Epithelial cell of proximal tubule (primary cell): ENCODE data around the gene DNAJC15. TPM values are rescaled to one million over a fixed set of nuclear protein-coding genes. Genes with fewer than 3 reads are reported as not detected.

Source experiments
- DNase-seq: peaks from one replicate; pipeline ENCODE4 v3.0.0-alpha.2; 2011; ENCODE audit warnings: low read depth
- H3K4me3 ChIP-seq: 2 replicates; pipeline ENCODE4 v1.5.1; 2011; ENCODE audit warnings: low read depth, mild to moderate bottlenecking, low read length
- total RNA-seq: library from RNA; depleted of rRNA; stranded (reverse); fragments of >200 nt; gene quantifications from 2 replicates; pipeline ENCODE4 v1.2.3, GENCODE V29; 2015
- TF ChIP-seq, protein P1 (sequence below): conservative IDR thresholded peaks from 2 replicates; pipeline ENCODE4 v1.5.1; 2012; ENCODE audit warnings: low read depth, mild to moderate bottlenecking, low read length

Gene DNAJC15
- total RNA-seq, 1 donor from 2014 or later: 37.5 TPM

DNA sequence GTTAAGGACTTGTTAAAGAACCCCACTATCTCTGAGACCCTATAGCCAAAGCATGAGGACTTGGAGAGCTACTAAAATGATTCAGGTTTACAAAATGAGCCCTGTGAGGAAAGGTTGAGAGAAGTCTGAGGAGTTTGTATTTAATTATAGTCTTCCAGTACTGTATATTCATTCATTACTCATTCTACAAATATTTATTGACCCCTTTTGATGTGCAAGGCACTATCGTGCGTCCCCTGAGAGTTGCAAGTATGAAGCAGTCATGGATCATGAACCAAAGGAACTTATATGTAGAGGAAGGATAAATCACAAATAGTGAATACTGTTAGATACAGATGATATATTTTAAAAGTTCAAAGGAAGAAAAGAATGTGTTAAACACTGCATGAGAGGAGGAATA is 84.4 kb downstream of the DNAJC15 start:
- DNase-seq: no peak
- H3K4me3 ChIP-seq: no peak overlapping the region
- TF ChIP-seq, protein P1, sequence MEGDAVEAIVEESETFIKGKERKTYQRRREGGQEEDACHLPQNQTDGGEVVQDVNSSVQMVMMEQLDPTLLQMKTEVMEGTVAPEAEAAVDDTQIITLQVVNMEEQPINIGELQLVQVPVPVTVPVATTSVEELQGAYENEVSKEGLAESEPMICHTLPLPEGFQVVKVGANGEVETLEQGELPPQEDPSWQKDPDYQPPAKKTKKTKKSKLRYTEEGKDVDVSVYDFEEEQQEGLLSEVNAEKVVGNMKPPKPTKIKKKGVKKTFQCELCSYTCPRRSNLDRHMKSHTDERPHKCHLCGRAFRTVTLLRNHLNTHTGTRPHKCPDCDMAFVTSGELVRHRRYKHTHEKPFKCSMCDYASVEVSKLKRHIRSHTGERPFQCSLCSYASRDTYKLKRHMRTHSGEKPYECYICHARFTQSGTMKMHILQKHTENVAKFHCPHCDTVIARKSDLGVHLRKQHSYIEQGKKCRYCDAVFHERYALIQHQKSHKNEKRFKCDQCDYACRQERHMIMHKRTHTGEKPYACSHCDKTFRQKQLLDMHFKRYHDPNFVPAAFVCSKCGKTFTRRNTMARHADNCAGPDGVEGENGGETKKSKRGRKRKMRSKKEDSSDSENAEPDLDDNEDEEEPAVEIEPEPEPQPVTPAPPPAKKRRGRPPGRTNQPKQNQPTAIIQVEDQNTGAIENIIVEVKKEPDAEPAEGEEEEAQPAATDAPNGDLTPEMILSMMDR: no peak

DNA sequence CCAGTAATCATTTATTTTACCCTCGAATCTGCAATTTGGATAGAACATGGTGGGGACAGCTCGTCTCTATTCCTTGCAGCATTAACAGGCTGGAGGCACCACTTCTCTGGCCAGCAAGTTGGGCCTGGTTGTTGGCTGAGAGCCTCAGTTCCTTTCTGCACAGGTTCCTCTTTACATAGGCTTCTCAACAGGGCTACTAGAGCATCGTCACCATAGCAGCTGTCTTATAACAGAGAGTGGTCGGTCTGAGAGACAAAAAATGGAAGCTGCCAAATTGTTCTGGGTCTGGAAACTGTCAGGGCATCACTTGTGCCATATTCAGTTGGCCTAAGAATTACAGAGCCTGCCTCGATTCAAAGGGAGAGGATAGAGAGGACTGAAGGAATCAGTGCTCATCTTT is 86.7 kb downstream of the DNAJC15 start:
- DNase-seq: no peak
- TF ChIP-seq, protein P1: no peak

DNA sequence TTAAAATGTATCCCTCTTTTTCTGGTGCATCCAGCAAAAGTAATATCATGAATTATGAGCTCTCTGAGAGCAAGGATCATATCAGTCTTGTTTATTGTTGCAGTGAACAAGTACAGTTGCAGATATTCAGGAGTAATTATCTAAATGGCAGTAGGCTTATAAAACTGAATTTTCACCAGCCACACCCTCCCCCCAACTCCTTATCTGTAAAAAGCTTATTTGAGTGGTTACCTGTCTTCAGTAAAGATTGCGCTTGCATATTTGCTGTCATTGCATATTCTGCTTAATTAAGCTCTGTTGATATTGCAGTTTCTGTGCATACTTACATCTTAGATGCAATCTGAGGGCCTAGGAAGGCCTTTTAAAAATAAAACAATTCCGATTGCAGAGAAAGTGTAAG is 87.3 kb downstream of the DNAJC15 start:
- no peak for DNase-seq
- TF ChIP-seq, protein P1: no peak
- H3K4me3 ChIP-seq: no peak overlapping the region

More for the DNA sequence above, 86.7 kb downstream of the DNAJC15 start:
- H3K4me3 ChIP-seq: no peak overlapping the region

DNA sequence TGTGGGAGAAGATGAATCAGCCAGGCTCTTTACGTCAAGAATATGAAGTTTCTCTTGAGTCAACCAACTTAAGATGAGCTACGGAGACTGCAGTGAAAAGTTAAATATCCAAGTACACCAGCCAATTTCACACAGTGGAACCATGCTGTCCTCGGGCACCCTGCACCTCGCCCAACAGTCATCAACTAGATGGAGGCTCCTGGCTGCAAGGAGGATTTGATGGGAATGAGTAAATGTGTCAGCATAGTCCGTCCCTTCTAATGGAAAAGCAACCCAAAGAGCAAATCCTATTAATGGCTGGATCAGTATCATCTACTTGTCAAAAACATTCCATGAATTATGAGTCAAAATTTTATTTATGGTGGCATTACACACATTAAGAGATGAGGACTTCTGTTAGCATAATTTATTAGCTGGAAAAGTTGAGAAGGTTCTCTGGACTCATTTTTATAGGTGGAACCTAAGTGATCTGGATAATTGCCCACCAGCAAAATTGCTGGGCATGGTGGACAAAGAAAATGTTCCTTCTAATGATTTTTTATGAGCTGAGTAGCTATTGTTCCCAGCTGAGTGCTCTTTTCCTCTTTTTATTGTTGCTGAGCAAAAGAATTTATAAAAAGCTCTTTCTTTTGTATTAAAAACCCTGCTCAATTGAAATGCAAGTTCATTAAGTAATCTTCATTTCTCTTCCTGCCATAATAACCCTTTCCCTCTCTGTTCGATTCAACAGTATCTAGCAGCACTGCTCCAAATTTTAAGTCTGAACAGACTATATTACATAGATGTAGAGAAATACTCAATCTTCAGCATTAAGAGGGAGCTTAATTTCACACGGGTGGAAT is 88.4 kb downstream of the DNAJC15 start:
- TF ChIP-seq, protein P1: no peak
- H3K4me3 ChIP-seq: no peak overlapping the region
- DNase-seq: no peak

DNA sequence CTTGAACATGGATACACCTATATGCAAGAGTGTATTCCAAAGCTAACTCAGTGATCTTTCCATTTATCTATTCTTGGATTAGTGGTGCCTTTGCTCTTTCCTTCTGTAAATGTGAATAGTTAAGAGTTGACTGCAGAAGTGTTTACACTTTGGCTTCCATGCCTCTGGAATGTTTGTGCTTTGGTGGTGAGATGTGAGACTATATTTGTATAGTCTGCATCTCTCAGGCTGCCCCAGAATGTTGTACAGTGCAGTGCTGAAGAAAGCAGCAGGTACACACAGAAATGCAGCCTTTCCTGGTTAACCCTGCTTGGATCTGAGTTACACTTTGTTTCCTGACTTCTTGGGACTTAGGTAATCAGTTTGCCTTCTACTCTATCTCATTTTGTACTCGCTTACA is 90.2 kb downstream of the DNAJC15 start:
- DNase-seq: no peak
- TF ChIP-seq, protein P1: no peak
- no peak overlapping the region for H3K4me3 ChIP-seq

DNA sequence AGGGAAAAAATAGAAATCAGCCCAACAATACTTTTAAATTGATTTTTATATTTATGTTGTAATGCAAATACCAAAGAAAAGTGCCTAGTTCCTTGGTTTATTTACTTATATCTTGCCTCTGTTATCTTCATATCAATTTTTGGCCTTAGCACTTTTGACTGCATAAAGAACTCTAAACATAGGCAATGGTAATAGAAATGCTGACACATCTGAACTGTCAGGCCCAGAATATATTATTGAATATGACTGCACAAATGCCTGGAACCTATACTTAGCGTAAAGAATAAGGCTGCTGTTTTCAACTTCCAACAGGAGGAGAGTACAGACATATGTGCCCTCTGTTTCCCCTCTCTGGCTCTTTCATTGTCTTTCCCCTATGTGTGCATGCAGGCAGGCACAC is 91.1 kb downstream of the DNAJC15 start:
- no peak for DNase-seq
- no peak overlapping the region for H3K4me3 ChIP-seq
- TF ChIP-seq, protein P1: no peak

DNA sequence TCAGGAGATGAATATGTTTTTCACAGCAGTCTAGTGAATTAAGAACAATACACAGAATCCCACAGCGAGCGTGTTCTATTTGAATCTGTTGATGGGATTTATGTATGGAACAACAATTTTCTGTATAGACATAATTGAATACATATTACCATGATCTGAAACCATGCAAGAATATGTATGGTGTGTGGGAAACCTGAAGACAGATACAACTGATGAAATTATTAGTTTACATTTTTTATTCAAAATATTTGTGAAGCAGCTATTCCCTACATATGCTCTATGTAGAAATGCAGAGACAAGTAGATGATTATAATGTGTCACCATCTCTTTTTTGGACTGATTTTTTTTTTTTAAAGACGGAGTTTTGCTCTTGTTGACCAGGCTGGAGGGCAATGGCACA is 91.8 kb downstream of the DNAJC15 start:
- TF ChIP-seq, protein P1: no peak
- no peak for DNase-seq
- no peak overlapping the region for H3K4me3 ChIP-seq
